ENCODE measurements around the gene TEP1.

TEP1 gene

GRCh38 chr14:20440465-20440864 is 27.2 kb upstream of the TEP1 start:
- no peak overlapping the region for H3K4me3 ChIP-seq (replicated peaks; ENCODE audit: low read depth, low read length)
- TF ChIP-seq CTCF (IDR thresholded peaks at IDR 0.05; ENCODE audit: low read length, missing control alignments): no peak
- no peak for DNase-seq (ENCODE audit: low read depth)

GRCh38 chr14:20438664-20439063 is 25.4 kb upstream of the TEP1 start:
- DNase-seq (ENCODE audit: low read depth): no peak
- H3K4me3 ChIP-seq (replicated peaks; ENCODE audit: low read depth, low read length): no peak overlapping the region
- no peak for TF ChIP-seq CTCF (IDR thresholded peaks at IDR 0.05; ENCODE audit: low read length, missing control alignments)

GRCh38 chr14:20436363-20436755 is 23.1 kb upstream of the TEP1 start:
- no peak overlapping the region for H3K4me3 ChIP-seq (replicated peaks; ENCODE audit: low read depth, low read length)
- peak; percentile 53 for DNase-seq (ENCODE audit: low read depth)
- TF ChIP-seq CTCF (IDR thresholded peaks at IDR 0.05; ENCODE audit: low read length, missing control alignments): no peak

- TF ChIP-seq CTCF (IDR thresholded peaks at IDR 0.05; ENCODE audit: low read length, missing control alignments): no peak
- no peak within 1 kb of the TSS for H3K4me3 ChIP-seq (replicated peaks; ENCODE audit: low read depth, low read length)
Measured at GRCh38 chr14:20435582-20436362, 22.5 kb upstream of the TEP1 start, which contains the start of gene KLHL33. Gene KLHL33, minus strand, starts transcription at chr14:20436166. Its CDS starts 355 bp downstream, at chr14:20435811.

GRCh38 chr14:20434701-20435581 is 21.6 kb upstream of the TEP1 start:
- TF ChIP-seq CTCF (IDR thresholded peaks at IDR 0.05; ENCODE audit: low read length, missing control alignments): no peak
- H3K4me3 ChIP-seq (replicated peaks; ENCODE audit: low read depth, low read length): no peak overlapping the region
- no peak for DNase-seq (ENCODE audit: low read depth)

More at GRCh38 chr14:20435582-20436362, 22.5 kb upstream of the TEP1 start, which contains the start of gene KLHL33:
- DNase-seq (ENCODE audit: low read depth): no peak

- no peak for TF ChIP-seq CTCF (IDR thresholded peaks at IDR 0.05; ENCODE audit: low read length, missing control alignments)
- H3K4me3 ChIP-seq (replicated peaks; ENCODE audit: low read depth, low read length): no peak overlapping the region
- no peak for DNase-seq (ENCODE audit: low read depth)
Measured at GRCh38 chr14:20429801-20430669, 16.7 kb upstream of the TEP1 start.

Measured in fibroblast of pulmonary artery (primary cell).